Left lung (tissue), 10 donors: Measurements from ENCODE around the gene PAPLN. TPM values are rescaled to one million over a fixed set of nuclear protein-coding genes. Genes with fewer than 3 reads are reported as not detected.

Experiments
- ATAC-seq: fragments of 200-7000 bp; cut with Tn5 transposase; one replicate; pipeline ENCODE4 v1.9.1; 2020; ENCODE audit warnings: moderate library complexity
- DNase-seq, 4 donors: peaks; one replicate each; pipeline ENCODE4 v3.0.0-alpha.2; 2013 to 2020
- H3K27ac ChIP-seq, 2 donors: fragments of 200-600 bp; sonication (generic) in 1 of 2; one replicate each; pipeline versions ENCODE4 v1.5.0 to v1.8.0; 2020 to 2021
- H3K27me3 ChIP-seq, 2 donors: fragments of 200-600 bp; sonication (generic) in 1 of 2; one replicate each; pipeline versions ENCODE4 v1.5.0 to v1.8.0; 2020 to 2021
- H3K36me3 ChIP-seq, 2 donors: fragments of 200-600 bp; sonication (generic) in 1 of 2; one replicate each; pipeline versions ENCODE4 v1.5.0 to v1.8.0; 2020 to 2021
- H3K4me1 ChIP-seq, 2 donors: fragments of 200-600 bp; one replicate each; pipeline ENCODE4 v1.8.0; 2021
- H3K4me3 ChIP-seq, 2 donors: fragments of 200-600 bp; sonication (generic) in 1 of 2; one replicate each; pipeline versions ENCODE4 v1.5.0 to v1.8.0; 2020 to 2021; ENCODE audit warnings: mild to moderate bottlenecking in 1 of 2
- H3K9me3 ChIP-seq, 2 donors: fragments of 200-600 bp; sonication (generic) in 1 of 2; one replicate each; pipeline versions ENCODE4 v1.5.0 to v1.8.0; 2020 to 2021
- intact Hi-C, 2 donors: fragments of 100-400 bp; cut with DNase I; formaldehyde crosslinking; loops; one replicate each; pipeline versions ENCODE4 v1.11.2 to v1.14.2; 2022
- polyA plus RNA-seq, 6 donors: library from polyadenylated mRNA; unstranded; fragments of 120-200 nt; gene quantifications; one replicate each; pipeline ENCODE4 v1.2.1, GENCODE V29; 2013; ENCODE audit not compliant: insufficient read length in 6 of 6
- total RNA-seq, 2 donors: library from RNA; stranded (reverse); fragmentation: NEBNext Ultra II Directional; extraction: Animal tissue kit (Norgen Biotek cat#: 25700); gene quantifications; one replicate each; pipeline ENCODE4 v1.2.1, GENCODE V29; 2021
- TF ChIP-seq, protein P1 (sequence below), 2 donors: fragments of 200-600 bp; sonication (generic) in 1 of 2; IDR thresholded peaks; one replicate each; pipeline versions ENCODE4 v1.5.0 to v1.8.0; 2021; ENCODE audit warnings: antibody characterized with exemption in 2 of 2
- donor health status: DM: no; HTN: yes; CAD: no.
- donor health status: DM: no; HTN: no; CAD: no.

The PAPLN gene
- total and polyA plus RNA-seq, 8 donors: 7.9 to 21.0 (median 10.6) TPM

DNA sequence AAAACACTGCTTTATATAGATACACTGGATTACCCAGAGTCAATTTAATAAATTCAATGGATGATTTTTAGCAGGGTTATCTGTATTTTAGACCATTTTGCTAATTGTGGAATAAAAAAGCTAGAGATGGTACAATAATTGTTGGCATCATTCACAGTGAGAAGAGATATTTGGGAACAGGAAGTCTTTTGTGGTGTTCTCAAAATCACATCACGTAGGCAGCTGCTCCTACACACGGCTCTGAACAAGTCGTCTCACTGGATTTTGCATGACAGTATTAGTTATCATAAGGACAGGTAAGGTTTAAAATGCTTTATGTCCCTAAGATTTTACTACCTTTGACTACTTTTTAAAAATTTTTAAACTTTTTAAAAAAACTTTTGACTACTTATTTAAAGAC, 52.0 kb downstream of the PAPLN start:
- DNase-seq: no peak
- H3K27me3 ChIP-seq: no peaks in the 10 kb centered on the region
- peak overlapping the region in 1 of 2 donors; percentile 18 for H3K27ac ChIP-seq
- H3K4me3 ChIP-seq: no peak overlapping the region
- no peaks in the 10 kb centered on the region for H3K4me1 ChIP-seq
- intact Hi-C loops: no loop called here
- no peak for ATAC-seq
- TF ChIP-seq, protein P1, sequence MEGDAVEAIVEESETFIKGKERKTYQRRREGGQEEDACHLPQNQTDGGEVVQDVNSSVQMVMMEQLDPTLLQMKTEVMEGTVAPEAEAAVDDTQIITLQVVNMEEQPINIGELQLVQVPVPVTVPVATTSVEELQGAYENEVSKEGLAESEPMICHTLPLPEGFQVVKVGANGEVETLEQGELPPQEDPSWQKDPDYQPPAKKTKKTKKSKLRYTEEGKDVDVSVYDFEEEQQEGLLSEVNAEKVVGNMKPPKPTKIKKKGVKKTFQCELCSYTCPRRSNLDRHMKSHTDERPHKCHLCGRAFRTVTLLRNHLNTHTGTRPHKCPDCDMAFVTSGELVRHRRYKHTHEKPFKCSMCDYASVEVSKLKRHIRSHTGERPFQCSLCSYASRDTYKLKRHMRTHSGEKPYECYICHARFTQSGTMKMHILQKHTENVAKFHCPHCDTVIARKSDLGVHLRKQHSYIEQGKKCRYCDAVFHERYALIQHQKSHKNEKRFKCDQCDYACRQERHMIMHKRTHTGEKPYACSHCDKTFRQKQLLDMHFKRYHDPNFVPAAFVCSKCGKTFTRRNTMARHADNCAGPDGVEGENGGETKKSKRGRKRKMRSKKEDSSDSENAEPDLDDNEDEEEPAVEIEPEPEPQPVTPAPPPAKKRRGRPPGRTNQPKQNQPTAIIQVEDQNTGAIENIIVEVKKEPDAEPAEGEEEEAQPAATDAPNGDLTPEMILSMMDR (IDR thresholded peaks at IDR 0.05): no peak
- H3K36me3 ChIP-seq: peaks cover 0 to 84% of the 10 kb centered on the region in 2 donors
- no peaks in the 10 kb centered on the region for H3K9me3 ChIP-seq

DNA sequence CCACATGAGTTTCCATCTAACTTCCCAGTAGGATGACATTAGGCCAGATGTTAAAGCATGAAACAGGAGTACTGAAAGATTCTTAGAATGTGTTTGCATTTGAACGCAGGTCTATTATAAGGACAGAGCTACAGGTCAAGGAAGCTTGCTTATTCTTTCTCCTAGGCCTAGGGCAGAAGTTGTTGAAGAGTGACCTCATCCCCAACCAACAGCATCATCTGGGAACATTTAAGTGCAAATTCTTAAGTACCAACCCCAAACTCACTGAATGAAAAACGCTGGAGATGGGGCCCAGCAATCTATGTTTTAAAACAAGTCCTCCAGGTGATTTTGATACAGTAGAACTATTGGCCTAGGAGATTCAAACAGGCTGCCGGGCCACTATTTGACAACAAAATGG, 52.4 kb downstream of the PAPLN start:
- H3K27me3 ChIP-seq: no peaks in the 10 kb centered on the region
- no peak for DNase-seq
- H3K36me3 ChIP-seq: peaks cover 0 to 83% of the 10 kb centered on the region in 2 donors
- H3K4me3 ChIP-seq: no peak overlapping the region
- intact Hi-C loops: no loop called here
- H3K9me3 ChIP-seq: no peaks in the 10 kb centered on the region
- no peaks in the 10 kb centered on the region for H3K4me1 ChIP-seq
- TF ChIP-seq, protein P1 (IDR thresholded peaks at IDR 0.05): no peak
- H3K27ac ChIP-seq: peak overlapping the region in 1 of 2 donors; percentile 18
- ATAC-seq: no peak

DNA sequence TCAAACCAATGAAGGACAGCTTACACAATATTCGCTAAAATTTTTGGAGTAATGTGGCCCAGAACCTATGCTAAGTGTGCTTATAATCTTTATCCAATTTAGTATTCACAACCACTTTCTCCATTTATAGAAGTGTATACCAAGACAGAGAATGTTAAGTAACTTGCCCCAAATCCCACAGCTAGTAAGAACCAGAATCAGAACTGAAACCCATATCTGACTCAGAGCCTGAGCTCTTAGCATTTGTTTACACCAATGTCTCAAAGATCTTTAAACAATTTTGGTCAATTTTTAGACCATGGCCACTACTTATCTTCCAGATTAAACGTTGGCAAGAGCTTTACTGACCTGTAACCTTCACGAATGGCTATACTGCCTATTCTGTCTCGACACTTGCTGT, 53.0 kb downstream of the PAPLN start:
- TF ChIP-seq, protein P1 (IDR thresholded peaks at IDR 0.05): no peak
- H3K4me3 ChIP-seq: no peak overlapping the region
- no peak overlapping the region for H3K27ac ChIP-seq
- H3K36me3 ChIP-seq: peaks cover 0 to 78% of the 10 kb centered on the region in 2 donors
- H3K9me3 ChIP-seq: no peaks in the 10 kb centered on the region
- DNase-seq (no peak), ATAC-seq (no peak)
- intact Hi-C loops: no loop called here
- no peaks in the 10 kb centered on the region for H3K27me3 ChIP-seq
- H3K4me1 ChIP-seq: no peaks in the 10 kb centered on the region

DNA sequence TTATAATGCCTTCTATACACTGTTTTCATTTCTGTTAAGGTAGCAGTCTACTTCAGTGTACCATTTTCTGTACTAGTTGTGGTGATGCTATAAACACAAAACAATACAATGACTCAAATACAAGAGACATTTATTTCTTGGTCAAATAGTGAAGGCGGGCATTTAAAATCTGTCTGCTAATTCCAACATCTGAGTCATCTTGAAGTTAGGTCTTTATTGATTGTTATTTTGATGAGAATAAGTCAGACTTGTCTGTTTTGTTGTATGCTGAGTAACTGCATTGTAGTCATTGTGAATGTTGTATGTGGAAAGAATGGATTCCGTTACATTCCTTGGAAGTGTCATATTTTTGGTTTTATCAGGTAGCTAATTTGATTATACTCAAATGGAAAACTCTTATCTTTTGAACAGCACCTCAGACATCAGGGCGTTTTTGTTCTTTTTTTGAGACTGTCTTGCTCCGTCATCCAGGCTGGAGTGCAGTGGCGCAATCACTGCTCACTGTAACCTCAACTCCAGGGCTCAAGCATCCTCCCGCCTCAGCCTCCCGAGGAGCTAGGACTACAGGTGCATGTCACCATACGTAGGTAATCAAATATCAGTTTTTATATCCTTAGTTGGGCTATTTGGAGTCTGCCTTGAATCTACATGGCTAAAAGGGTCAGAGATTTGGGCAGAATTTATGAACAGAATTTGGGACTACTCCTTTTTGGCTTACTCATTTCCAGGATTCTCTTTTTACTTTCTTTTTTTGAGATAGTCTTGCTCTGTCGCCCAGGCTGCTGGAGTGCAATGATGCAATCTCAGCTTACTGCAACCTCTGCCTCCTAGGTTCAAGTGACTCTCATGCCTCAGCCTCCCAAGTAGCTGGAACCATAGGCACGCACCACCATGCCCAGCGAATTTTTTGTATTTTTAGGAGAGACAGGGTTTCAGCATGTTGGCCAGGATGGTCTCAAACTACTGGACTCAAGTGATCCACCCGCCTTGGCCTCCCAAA, 56.8 kb downstream of the PAPLN start:
- Histone ChIP-seq H3K4me1 (no peaks in the 10 kb centered on the region), H3K9me3 (no peaks in the 10 kb centered on the region), H3K4me3 (no peak overlapping the region), H3K27ac (no peak overlapping the region), H3K36me3 (peaks cover 0 to 65% of the 10 kb centered on the region in 2 donors), H3K27me3 (no peaks in the 10 kb centered on the region)
- DNase-seq (no peak), ATAC-seq (no peak)
- TF ChIP-seq, protein P1 (IDR thresholded peaks at IDR 0.05): no peak
- intact Hi-C loops: no loop called here

DNA sequence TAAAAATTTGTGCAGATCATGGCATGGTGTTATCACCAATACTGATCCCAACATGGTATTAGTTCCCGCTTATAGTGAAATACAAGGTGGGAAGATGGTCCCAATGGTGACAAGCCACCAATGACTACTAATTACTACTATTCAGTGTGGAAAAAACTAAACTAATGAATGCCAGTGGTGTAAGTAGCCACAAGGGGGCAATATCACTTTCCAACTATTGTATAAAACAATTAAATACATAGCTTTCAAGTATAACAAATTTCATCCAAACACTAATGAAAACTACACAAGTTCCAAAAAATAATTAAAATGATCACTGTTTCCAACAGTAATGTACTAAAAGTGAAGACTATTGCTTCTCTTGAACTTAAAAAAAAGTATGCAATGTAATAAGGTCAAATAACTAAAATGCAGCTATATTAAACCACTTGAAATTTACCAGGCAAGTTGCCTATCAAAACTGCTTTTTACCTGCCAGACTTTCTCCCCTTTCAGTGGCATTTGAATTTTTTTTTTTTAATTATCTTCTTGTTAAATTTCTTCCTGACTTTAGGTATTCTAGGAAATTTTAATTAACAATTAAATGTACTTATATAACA, 58.0 kb downstream of the PAPLN start:
- DNase-seq (peak in 2 of 4 donors; percentile 32 to 45), ATAC-seq (peak; percentile 71)
- H3K4me3 ChIP-seq: no peak overlapping the region
- intact Hi-C loops: loop anchor here in 1 of 2 donors (5.0 kb wide), 1 partner anchor 177 kb away; no protein-coding TSS in a partner anchor
- no peaks in the 10 kb centered on the region for H3K9me3 ChIP-seq
- no peaks in the 10 kb centered on the region for H3K27me3 ChIP-seq
- no peak overlapping the region for H3K27ac ChIP-seq
- TF ChIP-seq, protein P1 (IDR thresholded peaks at IDR 0.05): peak; percentile 58 to 74
- H3K36me3 ChIP-seq: peaks cover 0 to 62% of the 10 kb centered on the region in 2 donors
- no peaks in the 10 kb centered on the region for H3K4me1 ChIP-seq
